H9 (cell line): Measurements from ENCODE around the gene SLC8B1. TPM values are rescaled to one million over a fixed set of nuclear protein-coding genes. Genes with fewer than 3 reads are reported as not detected.

Experiments
- DNase-seq: peaks from one replicate; pipeline ENCODE4 v3.0.0-alpha.2; 2017
- H2AFZ ChIP-seq: one replicate; pipeline ENCODE4 v1.6.1; 2013; ENCODE audit warnings: mild to moderate bottlenecking, low read length, control low read depth, moderate library complexity
- H2AK5ac ChIP-seq: 2 replicates; pipeline ENCODE4 v1.6.1; 2013; ENCODE audit warnings: low read length, control low read depth, mixed read lengths; ENCODE audit not compliant: insufficient read length
- H2BK120ac ChIP-seq: one replicate; pipeline ENCODE4 v1.6.1; 2013; ENCODE audit warnings: low read depth, mild to moderate bottlenecking, low read length, control low read depth, inconsistent platforms; ENCODE audit not compliant: poor library complexity, severe bottlenecking
- H2BK12ac ChIP-seq: 2 replicates; pipeline ENCODE4 v1.6.1; 2013; ENCODE audit warnings: low read length, control low read depth, mixed read lengths, low read depth; ENCODE audit not compliant: insufficient read length
- H2BK15ac ChIP-seq: 2 replicates; pipeline ENCODE4 v1.6.1; 2013; ENCODE audit warnings: low read depth, low read length, control low read depth
- H2BK20ac ChIP-seq: one replicate; pipeline ENCODE4 v1.6.1; 2013; ENCODE audit warnings: low read depth, mild to moderate bottlenecking, low read length, control low read depth, inconsistent platforms; ENCODE audit not compliant: poor library complexity, severe bottlenecking
- H2BK5ac ChIP-seq: 2 replicates; pipeline ENCODE4 v1.6.1; 2013; ENCODE audit warnings: low read length, control low read depth, mixed read lengths; ENCODE audit not compliant: insufficient read length
- H3K14ac ChIP-seq: 2 replicates; pipeline ENCODE4 v1.6.1; 2013; ENCODE audit warnings: low read length, control low read depth; ENCODE audit not compliant: insufficient read depth
- H3K18ac ChIP-seq: 2 replicates; pipeline ENCODE4 v1.6.1; 2013; ENCODE audit warnings: low read depth, mild to moderate bottlenecking, mixed read lengths, low read length, control low read depth; ENCODE audit not compliant: insufficient read length
- H3K23ac ChIP-seq: 2 replicates; pipeline ENCODE4 v1.6.1; 2013; ENCODE audit warnings: low read length, control low read depth, mixed read lengths, low read depth; ENCODE audit not compliant: insufficient read length
- H3K23me2 ChIP-seq: 2 replicates; pipeline ENCODE4 v1.6.1; 2013; ENCODE audit warnings: low read depth, mild to moderate bottlenecking, mixed read lengths, low read length, control low read depth; ENCODE audit not compliant: insufficient read length, poor library complexity, severe bottlenecking
- H3K27ac ChIP-seq: 2 replicates; pipeline ENCODE4 v1.5.1; 2013; ENCODE audit warnings: low read length, control low read depth, mixed read lengths, low read depth; ENCODE audit not compliant: insufficient read length
- H3K27me3 ChIP-seq: 2 replicates; pipeline ENCODE4 v1.6.1; 2013; ENCODE audit warnings: low read length, control low read depth, inconsistent platforms; ENCODE audit not compliant: insufficient read depth
- H3K4ac ChIP-seq: 2 replicates; pipeline ENCODE4 v1.6.1; 2013; ENCODE audit warnings: low read depth, mild to moderate bottlenecking, control low read depth, inconsistent platforms, low read length, moderate library complexity
- H3K4me1 ChIP-seq: 2 replicates; pipeline ENCODE4 v1.6.1; 2013; ENCODE audit warnings: low read length, control low read depth, inconsistent platforms; ENCODE audit not compliant: insufficient read depth
- H3K4me2 ChIP-seq: 2 replicates; pipeline ENCODE4 v1.6.1; 2013; ENCODE audit warnings: low read length, control low read depth, mixed read lengths; ENCODE audit not compliant: insufficient read length, insufficient read depth
- H3K56ac ChIP-seq: 2 replicates; pipeline ENCODE4 v1.6.1; 2013; ENCODE audit warnings: low read depth, mild to moderate bottlenecking, mixed read lengths, low read length, control low read depth; ENCODE audit not compliant: insufficient read length
- H3K79me1 ChIP-seq: 2 replicates; pipeline ENCODE4 v1.6.1; 2013; ENCODE audit warnings: low read depth, mild to moderate bottlenecking, moderate library complexity, low read length, control low read depth, inconsistent platforms; ENCODE audit not compliant: insufficient read depth, poor library complexity, severe bottlenecking
- H3K79me2 ChIP-seq: 2 replicates; pipeline ENCODE4 v1.6.1; 2013; ENCODE audit warnings: low read length, control low read depth, inconsistent platforms; ENCODE audit not compliant: insufficient read depth
- H3K9ac ChIP-seq: 2 replicates; pipeline ENCODE4 v1.6.1; 2013; ENCODE audit warnings: low read length, control low read depth, mixed read lengths; ENCODE audit not compliant: insufficient read length; ENCODE audit errors: extremely low read depth
- H3K9me3 ChIP-seq: one replicate; pipeline ENCODE4 v1.6.1; 2013; ENCODE audit warnings: low read depth, low read length, inconsistent platforms; ENCODE audit not compliant: control insufficient read depth
- H3T11ph ChIP-seq: one replicate; pipeline ENCODE4 v1.6.1; 2013; ENCODE audit warnings: mild to moderate bottlenecking, low read length, control low read depth, inconsistent platforms
- H4K20me1 ChIP-seq: one replicate; pipeline ENCODE4 v1.6.1; 2013; ENCODE audit not compliant: control insufficient read depth, insufficient read length, insufficient read depth
- H4K5ac ChIP-seq: 2 replicates; pipeline ENCODE4 v1.6.1; 2013; ENCODE audit warnings: low read depth, mild to moderate bottlenecking, mixed read lengths, low read length, control low read depth; ENCODE audit not compliant: insufficient read length
- H4K8ac ChIP-seq: replicated peaks from 2 replicates; pipeline ENCODE4 v1.6.1; 2013; ENCODE audit warnings: low read length, control low read depth, mixed read lengths, low read depth; ENCODE audit not compliant: insufficient read length
- H4K91ac ChIP-seq: 2 replicates; pipeline ENCODE4 v1.6.1; 2013; ENCODE audit warnings: low read depth, mild to moderate bottlenecking, moderate library complexity, mixed read lengths, low read length, control low read depth; ENCODE audit not compliant: insufficient read length
- H3K27ac Mint-ChIP-seq, 3 experiments: 2 replicates in 2 of 3; 3 replicates in 1 of 3; pipeline ENCODE4 v1.8.0; 2020 to 2021; ENCODE audit warnings: mixed read lengths in 3 of 3, mild to moderate bottlenecking in 1 of 3, moderate library complexity in 1 of 3
- H3K27me3 Mint-ChIP-seq: 2 replicates; pipeline ENCODE4 v1.8.0; 2021; ENCODE audit warnings: low read depth, mild to moderate bottlenecking, moderate library complexity, mixed read lengths
- H3K36me3 Mint-ChIP-seq, 3 experiments: 2 replicates in 2 of 3; 3 replicates in 1 of 3; pipeline ENCODE4 v1.8.0; 2020 to 2021; ENCODE audit warnings: low read depth in 3 of 3, mixed read lengths in 3 of 3; ENCODE audit not compliant: insufficient read depth in 1 of 3
- H3K4me1 Mint-ChIP-seq, 2 experiments: 2 replicates each; pipeline ENCODE4 v1.8.0; 2020; ENCODE audit warnings: mixed read lengths in 2 of 2
- H3K4me3 Mint-ChIP-seq, 2 experiments: 2 replicates in 1 of 2; 3 replicates in 1 of 2; pipeline ENCODE4 v1.8.0; 2020 to 2021; ENCODE audit warnings: mild to moderate bottlenecking in 2 of 2, mixed read lengths in 2 of 2, moderate library complexity in 1 of 2
- H3K9me3 Mint-ChIP-seq, 2 experiments: 2 replicates in 1 of 2; 3 replicates in 1 of 2; pipeline ENCODE4 v1.8.0; 2020; ENCODE audit warnings: mild to moderate bottlenecking in 2 of 2, mixed read lengths in 2 of 2, moderate library complexity in 1 of 2
- CTCF ChIP-seq: fragments of 200-600 bp; sonication (generic); conservative IDR thresholded peaks from 3 replicates; pipeline ENCODE4 v1.8.0; 2021; ENCODE audit warnings: antibody characterized with exemption, mild to moderate bottlenecking
- WGBS: extraction: QIAGEN DNeasy Blood & Tissue Kit; methylation state at CpG from one replicate; pipeline ENCODE4 v1.1.7; 2013; ENCODE audit warnings: missing lambda C conversion rate, low lambda C conversion rate, mixed read lengths; ENCODE audit not compliant: insufficient read length; ENCODE audit errors: extremely low coverage; 5-methylcytosine and 5-hydroxymethylcytosine counted together
- total RNA-seq: library from RNA; stranded (reverse); gene quantifications from 2 replicates; pipeline ENCODE4 v1.2.1, GENCODE V29; 2021

The SLC8B1 gene
- total RNA-seq, 1 experiment from 2014 or later: 10.4 TPM

GRCh38 chr12:113340061-113340460 lies 5.2 kb upstream of the SLC8B1 start:
- Histone ChIP-seq H3K18ac (no peak overlapping the region), H3K27ac (no peak overlapping the region), H3K4me1 (no peaks in the 10 kb centered on the region), H3K79me2 (no peaks in the 10 kb centered on the region), H3K23me2 (peaks cover 2% of the 10 kb centered on the region), H3K9me3 (no peaks in the 10 kb centered on the region), H4K20me1 (no peaks in the 10 kb centered on the region), H3K23ac (no peak overlapping the region), H3K9ac (no peak overlapping the region), H3K4me2 (no peak overlapping the region), H2BK5ac (no peak overlapping the region), H3K27me3 (no peaks in the 10 kb centered on the region), H4K8ac (no peak overlapping the region), H3K4ac (no peak overlapping the region), H2BK20ac (no peak overlapping the region), H2BK15ac (no peak overlapping the region), H2BK120ac (no peak overlapping the region), H3K56ac (no peak overlapping the region), H3K79me1 (no peaks in the 10 kb centered on the region), H2AK5ac (no peak overlapping the region), H2AFZ (no peak overlapping the region), H4K5ac (no peak overlapping the region), H3T11ph (no peak overlapping the region), H4K91ac (no peak overlapping the region), H3K14ac (no peak overlapping the region), H2BK12ac (no peak overlapping the region)
- no peak for TF ChIP-seq CTCF
- H3K27me3 Mint-ChIP-seq: peaks cover 10% of the 10 kb centered on the region
- H3K36me3 Mint-ChIP-seq: no peaks in the 10 kb centered on the region
- no peaks in the 10 kb centered on the region for H3K9me3 Mint-ChIP-seq
- no peak for DNase-seq
- H3K4me3 Mint-ChIP-seq: no peak overlapping the region; a peak in 1 of 5 replicates
- H3K4me1 Mint-ChIP-seq: peaks cover 6 to 14% of the 10 kb centered on the region in 2 experiments
- no peak overlapping the region for H3K27ac Mint-ChIP-seq
- no CpG with 5 or more reads among the region's 3 CpGs for WGBS
